ENCODE measurements around the gene DMXL2. TPM values are rescaled to one million over a fixed set of nuclear protein-coding genes. Genes with fewer than 3 reads are reported as not detected.
"Not testable (repeated sequence)": the region's sequence is repeated elsewhere in the genome, so short reads cannot be mapped to it uniquely, and the experiment has no call there.

The DMXL2 gene
- total and polyA plus RNA-seq, 2 experiments from 2014 or later = 6.1 to 61.1 TPM

DNA sequence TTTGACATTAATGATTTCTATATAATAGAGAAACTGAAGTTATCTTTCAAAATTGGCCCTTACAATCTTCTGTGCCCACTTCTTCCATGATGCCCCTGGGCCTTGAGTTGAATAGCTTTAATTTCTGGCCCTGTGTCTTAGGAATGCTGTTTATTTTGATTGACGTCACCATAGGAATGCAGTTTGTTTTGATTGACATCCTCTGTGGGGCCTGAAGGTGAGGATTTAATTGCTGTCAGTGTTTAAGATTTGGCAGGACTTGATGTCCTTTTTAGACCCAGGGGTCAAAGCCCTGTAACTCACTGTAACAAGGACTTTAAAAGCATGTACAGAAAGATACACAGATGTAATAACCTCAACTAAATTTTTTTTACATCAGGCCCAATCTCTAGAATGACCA is 197.8 kb downstream of the DMXL2 start:
- TF ChIP-seq NANOG (IDR thresholded peaks at IDR 0.05; ENCODE audit: borderline replicate concordance) = no peak
- no peak for TF ChIP-seq EZH2phosphoT487 (IDR thresholded peaks at IDR 0.05; ENCODE audit: unreplicated experiment)
- no peak for ATAC-seq

GRCh38 chr15:51423040-51423439 is 199.5 kb downstream of the DMXL2 start:
- Histone ChIP-seq H3K27ac (ENCODE audit: low read depth) (peak overlapping the region; percentile 66; the same call in 1 of the 2 replicates), H3K4me2 (peak overlapping the region; percentile 48; the same call in 1 of the 2 replicates), H2AFZ (peak overlapping the region; percentile 67)
- H3K4me3 ChIP-seq; H3K79me2 ChIP-seq (replicated peaks; ENCODE audit: insufficient read depth); H3K4me1 ChIP-seq (ENCODE audit: insufficient read depth); H3K36me3 ChIP-seq (ENCODE audit: insufficient read depth); DNase-seq (ENCODE audit: low spot score); H3F3A ChIP-seq (replicated peaks; ENCODE audit: low read depth); H3K4me1 Mint-ChIP-seq; H3K27ac Mint-ChIP-seq; H3K36me3 Mint-ChIP-seq (ENCODE audit: low read depth); H3K27me3 Mint-ChIP-seq (ENCODE audit: insufficient read depth, low read depth, poor library complexity); H4K20me1 ChIP-seq (replicated peaks; ENCODE audit: insufficient read depth); H3K4me3 Mint-ChIP-seq; H3K9me2 ChIP-seq (ENCODE audit: insufficient read depth); H3K27me3 ChIP-seq (ENCODE audit: insufficient read depth); ATAC-seq: not testable (repeated sequence)
- peaks cover 18% of the 10 kb centered on the region for H3K9me3 Mint-ChIP-seq

More for the DNA sequence above, 197.8 kb downstream of the DMXL2 start:
- H3K27me3 Mint-ChIP-seq (ENCODE audit: insufficient read depth, low read depth, poor library complexity) = peaks cover 1% of the 10 kb centered on the region
- no peaks in the 10 kb centered on the region for H4K20me1 ChIP-seq (replicated peaks; ENCODE audit: insufficient read depth)
- no peak for DNase-seq (ENCODE audit: low spot score)
- H3K4me1 Mint-ChIP-seq = peaks cover 14% of the 10 kb centered on the region
- peaks cover 6% of the 10 kb centered on the region; the same call in 1 of the 2 replicates for H3K4me1 ChIP-seq (ENCODE audit: insufficient read depth)
- peaks cover 6% of the 10 kb centered on the region; the same call in 1 of the 2 replicates for H3K9me2 ChIP-seq (ENCODE audit: insufficient read depth)
- peaks cover 8% of the 10 kb centered on the region; the same call in 2 of the 3 replicates for H3K36me3 Mint-ChIP-seq (ENCODE audit: low read depth)
- H3K27me3 ChIP-seq (ENCODE audit: insufficient read depth) = no peaks in the 10 kb centered on the region
- peaks cover 18% of the 10 kb centered on the region for H3K9me3 Mint-ChIP-seq
- no peak overlapping the region for H3K27ac ChIP-seq (ENCODE audit: low read depth)
- no peaks in the 10 kb centered on the region for H3K79me2 ChIP-seq (replicated peaks; ENCODE audit: insufficient read depth)
- H3K4me2 ChIP-seq = no peak overlapping the region
- no peak overlapping the region for H2AFZ ChIP-seq
- H3F3A ChIP-seq (replicated peaks; ENCODE audit: low read depth) = no peaks in the 10 kb centered on the region
- no peak overlapping the region for H3K4me3 Mint-ChIP-seq
- H3K27ac Mint-ChIP-seq = no peak overlapping the region
- H3K4me3 ChIP-seq = no peak overlapping the region
- 0 out of 2 replicates have a peak, but pooled peaks cover 3% of the 10 kb centered on the region for H3K36me3 ChIP-seq (ENCODE audit: insufficient read depth)

- H2AFZ ChIP-seq = no peak overlapping the region
- H4K20me1 ChIP-seq (replicated peaks; ENCODE audit: insufficient read depth) = no peaks in the 10 kb centered on the region
- H3F3A ChIP-seq (replicated peaks; ENCODE audit: low read depth) = no peaks in the 10 kb centered on the region
- no peaks in the 10 kb centered on the region for H3K79me2 ChIP-seq (replicated peaks; ENCODE audit: insufficient read depth)
- H3K4me1 Mint-ChIP-seq = peaks cover 21% of the 10 kb centered on the region
- ATAC-seq (peak; percentile 51; the same call in 2 of the 3 replicates), DNase-seq (ENCODE audit: low spot score) (peak; percentile 31)
- H3K4me3 Mint-ChIP-seq = no peak overlapping the region
- H3K4me3 ChIP-seq = no peak overlapping the region
- H3K9me2 ChIP-seq (ENCODE audit: insufficient read depth) = no peaks in the 10 kb centered on the region
- TF ChIP-seq REST (IDR thresholded peaks at IDR 0.05; ENCODE audit: unreplicated experiment) = no peak
- no peak for TF ChIP-seq ZNF462 (CRISPR knock-in tag; IDR thresholded peaks at IDR 0.05)
- no peak for TF ChIP-seq ZNF331 (CRISPR knock-in tag; IDR thresholded peaks at IDR 0.05; ENCODE audit: low read depth)
- H3K4me2 ChIP-seq = peak overlapping the region; percentile 60
- peaks cover 6% of the 10 kb centered on the region; the same call in 1 of the 2 replicates for H3K4me1 ChIP-seq (ENCODE audit: insufficient read depth)
- H3K27ac Mint-ChIP-seq = no peak overlapping the region
- H3K36me3 Mint-ChIP-seq (ENCODE audit: low read depth) = no peaks in the 10 kb centered on the region
- H3K27me3 Mint-ChIP-seq (ENCODE audit: insufficient read depth, low read depth, poor library complexity) = peaks cover 2% of the 10 kb centered on the region
- H3K27ac ChIP-seq (ENCODE audit: low read depth) = no peak overlapping the region
- no peaks in the 10 kb centered on the region for H3K36me3 ChIP-seq (ENCODE audit: insufficient read depth)
- no peaks in the 10 kb centered on the region for H3K9me3 Mint-ChIP-seq
- no peaks in the 10 kb centered on the region for H3K27me3 ChIP-seq (ENCODE audit: insufficient read depth)
These were observed 206.4 kb downstream of the DMXL2 start for GRCh38 chr15:51416129-51416528.
